Activated CD8-positive, alpha-beta memory T cell treated with anti-CD3 and anti-CD28 coated beads, Interleukin-2, amount 50 U/mL, for 1 hour (primary cell): ENCODE data around the gene CNTN6.

Experiments used
- DNase-seq: peaks from one replicate; pipeline ENCODE4 v3.0.0-alpha.2; 2020; ENCODE audit errors: extremely low read depth

The CNTN6 gene

DNA sequence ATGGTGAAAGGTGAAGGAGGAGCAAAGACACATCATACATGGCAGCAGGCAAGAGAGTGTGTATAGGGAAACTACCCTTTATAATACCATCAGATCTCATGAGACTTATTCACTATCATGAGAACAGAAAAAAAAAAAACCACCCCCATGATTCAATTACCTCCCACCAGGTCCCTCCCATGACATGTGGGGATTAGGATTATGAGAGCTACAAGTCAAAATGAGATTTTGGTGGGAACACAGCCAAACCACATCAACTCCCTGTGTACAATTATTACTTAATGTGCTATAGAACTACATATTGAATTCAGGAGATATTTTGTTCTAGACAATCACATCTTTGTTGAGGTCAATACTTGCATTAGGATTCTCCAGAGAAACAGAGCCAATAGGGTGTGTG, 313.4 kb downstream of the CNTN6 start:
- DNase-seq: no peak

DNA sequence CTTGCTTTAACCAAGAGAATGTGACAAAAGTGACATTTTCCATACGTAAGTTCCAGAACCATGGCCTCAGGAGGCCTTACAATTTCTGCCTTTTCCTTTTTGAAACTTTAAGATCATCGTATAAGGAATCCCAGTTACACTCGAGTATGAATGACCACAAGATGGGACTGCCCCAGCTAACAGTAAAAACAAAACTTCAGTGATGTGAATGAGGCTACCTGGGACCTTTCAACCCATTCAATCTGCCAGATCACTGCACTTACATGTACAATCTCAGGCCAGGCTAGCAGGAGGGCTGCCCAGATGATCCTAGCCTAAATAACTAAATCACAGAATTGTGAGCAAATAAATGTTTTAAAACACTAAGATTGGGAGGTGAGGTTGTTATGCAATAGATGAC, 328.8 kb downstream of the CNTN6 start:
- DNase-seq: no peak

DNA sequence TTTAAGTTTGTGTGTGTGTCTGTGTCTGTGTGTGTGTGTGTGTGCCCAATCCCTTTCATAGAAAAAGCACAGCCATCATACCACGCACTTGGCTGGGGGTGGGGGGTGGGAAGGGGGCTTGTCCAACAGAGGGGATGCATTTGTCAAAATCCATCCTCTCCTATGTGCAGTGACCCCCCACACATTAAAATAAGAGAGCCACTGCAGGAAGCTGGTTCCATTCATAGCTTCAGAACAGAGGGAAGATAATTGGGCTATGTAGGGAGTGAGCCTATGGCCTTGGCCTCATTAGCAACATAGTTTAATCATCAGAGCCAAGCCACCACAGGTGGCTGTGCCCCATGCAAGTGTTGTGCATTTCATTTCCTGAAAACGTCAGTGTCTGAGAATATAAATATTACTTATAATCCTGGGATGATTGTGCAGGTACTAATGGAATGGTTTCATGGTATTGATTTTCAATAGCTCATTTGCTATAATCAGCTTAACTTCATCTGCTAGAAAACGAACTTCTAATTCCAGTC, 330.8 kb downstream of the CNTN6 start:
- DNase-seq: no peak

DNA sequence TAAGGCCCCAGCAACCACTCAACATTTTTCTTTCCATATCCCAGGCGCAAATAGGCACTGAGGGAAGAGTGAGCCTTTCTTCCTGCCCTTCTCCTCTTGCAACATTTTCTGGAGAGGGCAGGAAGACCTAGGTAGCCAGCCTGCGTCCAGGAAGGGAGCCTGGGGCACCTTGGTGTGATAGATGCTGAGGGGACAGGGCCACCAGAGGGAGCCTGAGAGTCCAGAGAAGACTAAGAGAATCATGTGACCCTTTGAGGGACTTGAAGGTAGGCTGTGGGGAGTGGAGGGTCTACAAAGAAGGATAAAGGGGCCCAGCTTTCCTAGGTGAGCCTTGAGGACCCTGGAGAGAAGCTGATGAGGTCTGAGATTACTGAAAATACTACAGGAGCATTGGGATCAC, 346.6 kb downstream of the CNTN6 start:
- no peak for DNase-seq

DNA sequence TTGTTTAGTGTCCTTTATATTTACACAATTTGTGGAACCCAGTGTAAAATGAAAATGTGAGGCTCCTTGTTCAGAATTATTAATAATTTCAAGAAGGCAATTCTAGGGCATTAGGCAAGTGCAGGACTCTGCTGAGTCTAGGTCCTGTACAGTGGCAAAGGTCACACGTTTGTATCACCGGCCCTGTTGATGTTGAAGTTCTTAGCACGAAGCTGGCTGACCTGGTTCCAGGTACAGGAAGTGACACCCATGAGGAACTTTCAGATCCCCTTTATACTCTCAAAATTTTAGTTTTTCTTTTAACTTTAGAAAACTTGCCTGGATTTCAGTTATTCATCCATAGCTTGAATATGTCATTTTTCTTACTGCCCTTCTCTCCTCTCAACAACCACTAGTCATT, 349.4 kb downstream of the CNTN6 start:
- DNase-seq: no peak

DNA sequence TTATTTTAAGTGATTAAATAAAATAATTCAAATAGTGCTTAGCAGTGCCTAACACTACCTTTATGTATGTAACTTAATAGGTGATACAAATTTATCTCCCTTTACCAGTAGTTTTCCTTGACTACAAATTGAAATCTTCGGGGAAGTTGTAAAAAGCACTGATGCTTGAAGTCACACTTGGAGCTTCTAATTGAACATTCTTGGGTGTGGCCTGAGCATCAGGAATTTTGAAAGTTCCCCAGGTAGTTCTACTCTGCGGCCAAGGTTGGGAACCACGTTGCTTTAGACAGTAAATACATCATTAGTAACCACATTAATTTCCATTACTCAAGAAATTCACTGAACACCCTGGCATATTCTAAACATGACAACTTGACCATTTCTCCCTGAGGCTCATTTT, 351.4 kb downstream of the CNTN6 start:
- DNase-seq: no peak

DNA sequence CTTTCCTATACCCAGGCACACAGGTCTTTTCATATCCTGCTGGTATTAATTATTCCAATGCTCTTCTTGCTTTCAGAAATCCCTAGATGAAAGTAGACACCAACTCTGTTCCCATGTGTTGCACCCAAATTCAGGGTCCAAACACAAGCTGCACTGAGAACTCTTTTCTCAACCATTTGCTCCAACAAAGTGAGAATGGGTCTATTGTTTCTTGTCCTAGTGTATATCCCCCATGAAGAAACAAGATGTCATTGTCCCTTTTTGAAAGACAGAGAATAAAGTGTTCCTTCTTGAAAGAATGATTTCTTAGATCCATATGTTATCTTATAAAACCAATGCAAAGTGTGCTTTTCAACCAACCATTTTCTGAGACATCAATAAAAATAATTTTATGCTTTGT, 353.7 kb downstream of the CNTN6 start:
- no peak for DNase-seq

DNA sequence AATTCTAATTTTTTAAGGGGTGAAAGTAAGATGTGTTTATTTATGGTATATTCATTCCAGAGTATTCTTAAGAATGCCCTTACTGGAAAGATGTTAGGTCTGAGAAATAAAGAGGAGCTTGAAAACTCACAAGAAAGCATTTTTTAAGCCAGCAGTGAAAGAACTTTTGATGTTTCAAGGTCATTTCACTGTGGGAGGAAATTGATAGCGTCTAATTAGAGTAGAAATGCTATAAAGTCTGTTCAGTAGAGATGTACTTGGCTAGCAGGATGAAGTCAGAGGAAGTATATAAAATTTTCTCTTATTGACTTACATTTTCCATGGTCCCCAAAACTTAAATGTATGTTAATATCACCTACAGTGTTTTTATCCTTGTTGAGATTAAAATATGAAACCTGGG, 354.6 kb downstream of the CNTN6 start:
- DNase-seq: no peak

DNA sequence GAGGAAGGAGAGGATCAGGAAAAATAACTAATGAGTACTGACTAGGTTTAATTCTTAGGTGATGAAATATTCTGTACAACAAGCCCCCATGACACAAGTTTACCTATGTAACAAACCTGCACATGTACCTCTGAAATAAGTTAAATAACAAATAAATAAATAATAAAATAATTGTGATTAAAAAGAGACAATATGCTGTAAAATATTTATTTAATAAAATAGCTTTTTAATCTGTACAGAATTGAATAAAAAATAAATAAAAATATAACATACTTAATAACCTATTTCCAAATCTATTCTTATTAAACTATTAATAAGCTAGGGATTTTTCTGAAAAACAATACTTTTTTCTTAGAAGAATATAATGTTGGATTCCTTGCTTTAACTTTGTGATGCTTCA, 355.6 kb downstream of the CNTN6 start:
- DNase-seq: no peak
